Neural cell (in vitro differentiated cells): ENCODE results near the gene MPC1L. TPM values are rescaled to one million over a fixed set of nuclear protein-coding genes. Genes with fewer than 3 reads are reported as not detected.

Source experiments
- H2AFZ ChIP-seq: fragments of 200-600, 300-800 bp; sonication (generic), shearing (Covaris generic); 2 replicates; pipeline ENCODE4 v1.6.0; 2014; ENCODE audit warnings: low read depth, mild to moderate bottlenecking, antibody characterized with exemption, low read length, moderate library complexity
- H3F3A ChIP-seq: fragments of 200-600 bp; shearing (Covaris generic); 2 replicates; pipeline ENCODE4 v1.6.1; 2016; ENCODE audit warnings: mild to moderate bottlenecking, moderate library complexity, mixed read lengths, antibody characterized with exemption, low read length; ENCODE audit not compliant: insufficient read depth, poor library complexity, severe bottlenecking
- H3K27ac ChIP-seq: fragments of 200-600, 300-800 bp; sonication (generic), shearing (Covaris generic); 2 replicates; pipeline ENCODE4 v1.5.1; 2014; ENCODE audit warnings: mild to moderate bottlenecking, low read length, moderate library complexity
- H3K27me3 ChIP-seq: fragments of 300-800, 200-600 bp; sonication (generic), shearing (Covaris generic); 2 replicates; pipeline ENCODE4 v1.6.0; 2014; ENCODE audit warnings: mild to moderate bottlenecking, low read depth, low read length, moderate library complexity; ENCODE audit not compliant: insufficient read depth
- H3K36me3 ChIP-seq: fragments of 300-800, 200-600 bp; sonication (generic), shearing (Covaris generic); 2 replicates; pipeline ENCODE4 v1.5.1; 2014; ENCODE audit warnings: mild to moderate bottlenecking, antibody characterized with exemption, low read length, moderate library complexity; ENCODE audit not compliant: insufficient read depth
- H3K4me2 ChIP-seq: fragments of 300-800, 200-600 bp; sonication (generic), shearing (Covaris generic); 2 replicates; pipeline ENCODE4 v1.6.0; 2014; ENCODE audit warnings: mild to moderate bottlenecking, low read length
- H3K4me3 ChIP-seq: fragments of 300-800, 200-600 bp; sonication (generic), shearing (Covaris generic); 2 replicates; pipeline ENCODE4 v1.5.1; 2014; ENCODE audit warnings: mild to moderate bottlenecking, low read length, moderate library complexity
- H3K79me2 ChIP-seq: fragments of 200-600 bp; shearing (Covaris generic); replicated peaks from 2 replicates; pipeline ENCODE4 v1.6.0; 2014; ENCODE audit warnings: mild to moderate bottlenecking, low read length, moderate library complexity; ENCODE audit not compliant: insufficient read depth
- H3K9ac ChIP-seq: fragments of 300-800, 200-600 bp; sonication (generic), shearing (Covaris generic); 2 replicates; pipeline ENCODE4 v1.6.1; 2016; ENCODE audit warnings: mild to moderate bottlenecking, low read length, mixed read lengths
- H3K9me2 ChIP-seq: fragments of 200-600 bp; shearing (Covaris generic); 2 replicates; pipeline ENCODE4 v1.6.1; 2016; ENCODE audit warnings: mild to moderate bottlenecking, low read length, mixed read lengths; ENCODE audit not compliant: insufficient read depth
- H3K9me3 ChIP-seq: fragments of 200-600, 300-800 bp; sonication (generic), shearing (Covaris generic); 2 replicates; pipeline ENCODE4 v1.6.1; 2016; ENCODE audit warnings: mild to moderate bottlenecking, mixed run types, low read length, moderate library complexity, mixed read lengths
- H4K20me1 ChIP-seq: fragments of 200-600 bp; shearing (Covaris generic); 2 replicates; pipeline ENCODE4 v1.6.1; 2016; ENCODE audit warnings: mild to moderate bottlenecking, mixed run types; ENCODE audit not compliant: insufficient read depth
- EP300 ChIP-seq: fragments of 450-650 bp; conservative IDR thresholded peaks from 2 replicates; pipeline ENCODE4 v1.6.1; 2014; ENCODE audit warnings: antibody characterized with exemption, mild to moderate bottlenecking, moderate library complexity; ENCODE audit not compliant: poor library complexity, severe bottlenecking
- EZH2 ChIP-seq: fragments of 200-600, 300-800 bp; shearing (Covaris generic), sonication (generic); IDR thresholded peaks from 2 replicates; pipeline ENCODE4 v1.6.1; 2014; ENCODE audit warnings: antibody characterized with exemption, low read length, borderline replicate concordance, mild to moderate bottlenecking; ENCODE audit not compliant: insufficient read depth, poor library complexity, severe bottlenecking
- MXI1 ChIP-seq: fragments of 450-650 bp; conservative IDR thresholded peaks from 2 replicates; pipeline ENCODE4 v1.6.1; 2014; ENCODE audit warnings: antibody characterized with exemption, mild to moderate bottlenecking; ENCODE audit not compliant: poor library complexity, severe bottlenecking
- POLR2AphosphoS5 ChIP-seq: IDR thresholded peaks from 2 replicates; pipeline ENCODE4 v1.6.1; 2012
- RAD21 ChIP-seq: fragments of 450-650 bp; conservative IDR thresholded peaks from 2 replicates; pipeline ENCODE4 v1.6.1; 2014; ENCODE audit warnings: antibody characterized with exemption, mild to moderate bottlenecking, moderate library complexity
- SMC3 ChIP-seq: fragments of 450-650 bp; conservative IDR thresholded peaks from 2 replicates; pipeline ENCODE4 v1.6.1; 2014; ENCODE audit warnings: antibody characterized with exemption, mild to moderate bottlenecking, moderate library complexity; ENCODE audit not compliant: poor library complexity
- TAF1 ChIP-seq: IDR thresholded peaks from 2 replicates; pipeline ENCODE4 v1.6.1; 2012; ENCODE audit warnings: low read depth
- polyA plus RNA-seq: library from polyadenylated mRNA; depleted of rRNA; stranded (reverse); fragments of >200 nt; gene quantifications from 2 replicates; pipeline ENCODE4 v1.2.3, GENCODE V29; 2014
- TF ChIP-seq, protein P1 (sequence below): IDR thresholded peaks from 2 replicates; pipeline ENCODE4 v1.6.1; 2012; ENCODE audit warnings: borderline replicate concordance
- TF ChIP-seq, protein P2 (sequence below): fragments of 450-650 bp; IDR thresholded peaks from 2 replicates; pipeline ENCODE4 v1.5.1; 2014; ENCODE audit warnings: antibody characterized with exemption, mild to moderate bottlenecking, moderate library complexity; ENCODE audit not compliant: poor library complexity, severe bottlenecking

The MPC1L gene
- polyA plus RNA-seq, 1 donor from 2014 or later: not detected

DNA sequence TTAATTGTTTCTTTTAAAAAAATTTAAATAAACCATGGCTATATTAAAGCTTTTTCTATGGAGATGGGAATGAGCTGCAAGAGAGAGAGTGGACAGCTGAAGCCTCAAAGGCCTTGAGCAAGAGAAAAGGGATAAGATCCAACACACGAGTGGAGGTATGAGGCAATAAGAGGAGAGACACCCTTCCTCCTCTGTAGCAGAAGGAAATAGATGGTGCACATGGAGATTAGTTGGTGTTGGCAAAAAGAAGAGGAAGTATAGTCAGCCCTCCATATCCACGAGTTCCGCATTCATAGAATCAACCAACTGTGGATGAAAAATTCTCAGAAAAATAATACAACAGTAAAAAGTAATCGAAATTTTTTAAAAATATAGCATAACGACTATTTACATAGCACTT is 20.9 kb downstream of the MPC1L start:
- Histone ChIP-seq H3K79me2 (peaks cover 3% of the 10 kb centered on the region), H4K20me1 (no peaks in the 10 kb centered on the region), H3K27me3 (no peaks in the 10 kb centered on the region), H3K27ac (no peak overlapping the region), H3K4me3 (no peak overlapping the region), H3K36me3 (no peaks in the 10 kb centered on the region), H3K9me3 (no peaks in the 10 kb centered on the region), H3F3A (no peaks in the 10 kb centered on the region), H2AFZ (no peak overlapping the region), H3K9ac (no peak overlapping the region), H3K9me2 (no peaks in the 10 kb centered on the region), H3K4me2 (no peak overlapping the region)
- TF ChIP-seq EZH2: no peak
- TF ChIP-seq, protein P1, sequence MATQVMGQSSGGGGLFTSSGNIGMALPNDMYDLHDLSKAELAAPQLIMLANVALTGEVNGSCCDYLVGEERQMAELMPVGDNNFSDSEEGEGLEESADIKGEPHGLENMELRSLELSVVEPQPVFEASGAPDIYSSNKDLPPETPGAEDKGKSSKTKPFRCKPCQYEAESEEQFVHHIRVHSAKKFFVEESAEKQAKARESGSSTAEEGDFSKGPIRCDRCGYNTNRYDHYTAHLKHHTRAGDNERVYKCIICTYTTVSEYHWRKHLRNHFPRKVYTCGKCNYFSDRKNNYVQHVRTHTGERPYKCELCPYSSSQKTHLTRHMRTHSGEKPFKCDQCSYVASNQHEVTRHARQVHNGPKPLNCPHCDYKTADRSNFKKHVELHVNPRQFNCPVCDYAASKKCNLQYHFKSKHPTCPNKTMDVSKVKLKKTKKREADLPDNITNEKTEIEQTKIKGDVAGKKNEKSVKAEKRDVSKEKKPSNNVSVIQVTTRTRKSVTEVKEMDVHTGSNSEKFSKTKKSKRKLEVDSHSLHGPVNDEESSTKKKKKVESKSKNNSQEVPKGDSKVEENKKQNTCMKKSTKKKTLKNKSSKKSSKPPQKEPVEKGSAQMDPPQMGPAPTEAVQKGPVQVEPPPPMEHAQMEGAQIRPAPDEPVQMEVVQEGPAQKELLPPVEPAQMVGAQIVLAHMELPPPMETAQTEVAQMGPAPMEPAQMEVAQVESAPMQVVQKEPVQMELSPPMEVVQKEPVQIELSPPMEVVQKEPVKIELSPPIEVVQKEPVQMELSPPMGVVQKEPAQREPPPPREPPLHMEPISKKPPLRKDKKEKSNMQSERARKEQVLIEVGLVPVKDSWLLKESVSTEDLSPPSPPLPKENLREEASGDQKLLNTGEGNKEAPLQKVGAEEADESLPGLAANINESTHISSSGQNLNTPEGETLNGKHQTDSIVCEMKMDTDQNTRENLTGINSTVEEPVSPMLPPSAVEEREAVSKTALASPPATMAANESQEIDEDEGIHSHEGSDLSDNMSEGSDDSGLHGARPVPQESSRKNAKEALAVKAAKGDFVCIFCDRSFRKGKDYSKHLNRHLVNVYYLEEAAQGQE: no peak
- TF ChIP-seq, protein P2, sequence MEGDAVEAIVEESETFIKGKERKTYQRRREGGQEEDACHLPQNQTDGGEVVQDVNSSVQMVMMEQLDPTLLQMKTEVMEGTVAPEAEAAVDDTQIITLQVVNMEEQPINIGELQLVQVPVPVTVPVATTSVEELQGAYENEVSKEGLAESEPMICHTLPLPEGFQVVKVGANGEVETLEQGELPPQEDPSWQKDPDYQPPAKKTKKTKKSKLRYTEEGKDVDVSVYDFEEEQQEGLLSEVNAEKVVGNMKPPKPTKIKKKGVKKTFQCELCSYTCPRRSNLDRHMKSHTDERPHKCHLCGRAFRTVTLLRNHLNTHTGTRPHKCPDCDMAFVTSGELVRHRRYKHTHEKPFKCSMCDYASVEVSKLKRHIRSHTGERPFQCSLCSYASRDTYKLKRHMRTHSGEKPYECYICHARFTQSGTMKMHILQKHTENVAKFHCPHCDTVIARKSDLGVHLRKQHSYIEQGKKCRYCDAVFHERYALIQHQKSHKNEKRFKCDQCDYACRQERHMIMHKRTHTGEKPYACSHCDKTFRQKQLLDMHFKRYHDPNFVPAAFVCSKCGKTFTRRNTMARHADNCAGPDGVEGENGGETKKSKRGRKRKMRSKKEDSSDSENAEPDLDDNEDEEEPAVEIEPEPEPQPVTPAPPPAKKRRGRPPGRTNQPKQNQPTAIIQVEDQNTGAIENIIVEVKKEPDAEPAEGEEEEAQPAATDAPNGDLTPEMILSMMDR: no peak
- no peak for TF ChIP-seq MXI1
- no peak for TF ChIP-seq POLR2AphosphoS5
- no peak for TF ChIP-seq RAD21
- TF ChIP-seq EP300: no peak
- no peak for TF ChIP-seq TAF1
- no peak for TF ChIP-seq SMC3

DNA sequence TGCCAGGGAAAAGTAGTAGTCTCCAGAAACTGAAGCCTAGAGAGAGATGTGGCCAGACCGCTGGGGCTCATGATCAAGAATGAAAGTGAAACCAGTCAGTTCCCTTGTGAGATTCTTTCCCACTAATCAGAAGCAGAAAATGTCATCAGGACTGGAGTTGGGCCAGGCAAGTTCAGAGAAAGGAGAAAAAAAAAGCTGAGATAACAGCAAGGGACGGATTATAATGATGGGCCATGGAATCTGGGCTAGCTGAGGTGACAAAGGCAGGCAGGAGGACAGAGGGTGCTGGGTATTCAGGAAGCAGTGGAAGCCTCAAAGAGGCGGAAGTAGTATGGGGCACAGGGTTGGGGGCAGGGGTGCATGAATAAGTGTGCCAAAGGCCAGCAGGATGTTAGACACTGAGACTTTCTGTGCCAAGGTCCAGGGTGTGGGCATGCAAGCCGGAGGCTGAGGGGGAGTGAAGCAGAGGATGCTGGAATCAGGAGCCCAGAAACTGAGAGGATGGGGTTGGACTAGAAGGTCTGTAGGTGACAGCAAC is 21.7 kb downstream of the MPC1L start:
- Histone ChIP-seq H3K27me3 (no peaks in the 10 kb centered on the region), H3K27ac (no peak overlapping the region), H3F3A (no peaks in the 10 kb centered on the region), H3K36me3 (no peaks in the 10 kb centered on the region), H3K4me3 (peak overlapping the region; percentile 31), H2AFZ (no peak overlapping the region), H3K79me2 (peaks cover 3% of the 10 kb centered on the region), H4K20me1 (no peaks in the 10 kb centered on the region), H3K9me2 (no peaks in the 10 kb centered on the region), H3K4me2 (no peak overlapping the region), H3K9me3 (no peaks in the 10 kb centered on the region), H3K9ac (no peak overlapping the region)
- TF ChIP-seq SMC3: no peak
- no peak for TF ChIP-seq MXI1
- TF ChIP-seq, protein P2: no peak
- no peak for TF ChIP-seq POLR2AphosphoS5
- TF ChIP-seq TAF1: no peak
- TF ChIP-seq EZH2: no peak
- no peak for TF ChIP-seq RAD21
- TF ChIP-seq, protein P1: no peak
- no peak for TF ChIP-seq EP300
